ENCODE data around the gene HYAL2.
A peak's percentile ranks its signal among the peaks of the same experiment; 100 is the strongest.
"Not testable (repeated sequence)": the region's sequence is repeated elsewhere in the genome, so short reads cannot be mapped to it uniquely, and the experiment has no call there.

HYAL2 gene

GRCh38 chr3:50287262-50287661 is 35.3 kb downstream of the HYAL2 start:
- no peak for DNase-seq

- no peak for DNase-seq
These were observed 36.0 kb downstream of the HYAL2 start for GRCh38 chr3:50286322-50287227.

GRCh38 chr3:50284121-50284520 is 38.4 kb downstream of the HYAL2 start:
- DNase-seq = not testable (repeated sequence)

- DNase-seq = no peak
These were observed 43.1 kb downstream of the HYAL2 start for GRCh38 chr3:50279255-50280016.

DNA sequence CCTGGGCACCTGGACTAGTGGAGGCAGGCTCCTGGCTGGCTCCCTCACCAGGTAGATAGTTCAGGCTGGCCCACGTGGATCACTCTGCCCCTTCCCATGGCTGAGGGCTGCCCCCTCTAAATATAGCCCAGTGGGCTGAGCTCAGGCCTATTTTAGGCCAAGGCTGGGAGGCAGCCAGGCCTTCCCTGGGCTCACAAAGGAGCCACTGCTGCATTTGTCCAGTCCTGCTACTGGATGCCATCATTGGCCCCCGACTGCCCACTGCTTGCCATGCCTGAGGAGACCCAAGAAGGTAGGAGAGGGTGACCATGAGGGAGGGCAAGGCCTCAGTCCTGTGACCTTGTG is 43.7 kb downstream of the HYAL2 start, which contains the start of gene LSMEM2:
Gene LSMEM2, plus strand, starts transcription at position 208 of the 345 bp plus-strand sequence. Its CDS starts 27 bp downstream, at position 235.
- DNase-seq = no peak

- DNase-seq = no peak
These were observed 44.2 kb downstream of the HYAL2 start for GRCh38 chr3:50278123-50278879.

GRCh38 chr3:50276762-50277101 is 45.8 kb downstream of the HYAL2 start:
- no peak for DNase-seq

DNA sequence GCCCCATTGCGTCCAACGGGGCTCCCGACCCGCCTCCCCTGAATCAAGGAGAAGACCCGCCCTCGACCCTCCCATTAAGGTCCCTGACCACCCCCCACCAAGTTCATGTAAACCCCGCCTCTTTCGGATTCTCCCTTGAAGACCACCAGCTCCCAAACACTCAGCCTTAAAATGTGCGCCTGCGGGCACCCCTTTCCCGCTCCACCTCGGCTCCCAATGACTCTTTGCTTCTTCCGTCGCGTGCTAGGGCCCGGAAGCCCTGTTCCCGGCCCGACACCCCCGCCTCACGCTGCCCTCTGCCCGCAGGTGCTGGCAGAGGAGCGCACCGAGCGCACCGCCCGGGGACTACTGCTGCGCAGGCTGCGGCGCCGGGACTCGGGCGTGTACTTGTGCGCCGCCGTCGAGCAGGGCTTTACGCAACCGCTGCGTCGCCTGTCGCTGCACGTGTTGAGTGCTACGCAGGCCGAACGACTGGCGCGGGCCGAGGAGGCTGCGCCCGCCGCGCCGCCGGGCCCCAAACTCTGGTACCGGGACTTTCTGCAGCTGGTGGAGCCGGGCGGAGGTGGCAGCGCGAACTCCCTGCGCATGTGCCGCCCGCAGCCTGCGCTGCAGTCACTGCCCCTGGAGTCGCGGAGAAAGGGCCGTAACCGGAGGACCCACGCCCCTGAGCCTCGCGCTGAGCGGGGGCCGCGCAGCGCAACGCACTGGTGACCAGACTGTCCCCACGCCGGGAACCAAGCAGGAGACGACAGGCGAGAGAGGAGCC is 46.4 kb downstream of the HYAL2 start:
- peak; percentile 42 for DNase-seq

GRCh38 chr3:50275141-50275995 is 47.2 kb downstream of the HYAL2 start:
- DNase-seq = no peak

- DNase-seq = peak; percentile 80
These were observed 48.0 kb downstream of the HYAL2 start for GRCh38 chr3:50274371-50275104.

GRCh38 chr3:50273689-50274065 is 48.9 kb downstream of the HYAL2 start:
- DNase-seq = no peak

DNA sequence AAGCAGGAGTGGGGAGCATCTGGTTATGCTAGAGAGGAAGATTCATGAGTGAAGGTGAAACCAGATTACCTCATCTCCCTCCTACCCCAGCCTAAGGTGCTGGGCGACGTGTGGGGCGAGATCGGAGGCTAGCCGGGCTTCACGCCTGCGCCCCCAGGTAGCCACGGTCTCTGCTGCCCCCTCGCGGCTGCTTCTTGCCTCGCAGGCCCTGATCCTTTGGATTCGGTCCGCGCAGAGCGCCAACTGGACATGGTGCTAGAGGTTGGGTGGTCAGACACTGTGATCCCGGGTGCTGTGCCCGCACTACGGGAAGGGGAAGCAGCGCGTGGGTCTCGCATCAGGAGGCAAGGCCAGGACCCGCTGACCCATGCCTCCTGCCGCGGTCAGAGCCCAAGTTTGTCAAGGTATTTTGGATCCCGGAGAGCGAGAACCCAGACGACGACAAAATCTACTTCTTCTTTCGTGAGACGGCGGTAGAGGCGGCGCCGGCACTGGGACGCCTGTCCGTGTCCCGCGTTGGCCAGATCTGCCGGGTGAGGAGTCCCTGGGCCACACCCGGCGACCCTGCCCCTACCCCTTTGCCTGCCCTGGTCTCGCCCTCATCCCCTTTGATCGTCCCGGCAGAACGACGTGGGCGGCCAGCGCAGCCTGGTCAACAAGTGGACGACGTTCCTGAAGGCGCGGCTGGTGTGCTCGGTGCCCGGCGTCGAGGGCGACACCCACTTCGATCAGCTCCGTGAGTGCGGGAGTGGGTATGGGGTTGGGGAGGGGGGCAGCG is 49.4 kb downstream of the HYAL2 start:
- peak; percentile 92 for DNase-seq

- not testable (repeated sequence) for DNase-seq
These were observed 50.0 kb downstream of the HYAL2 start for GRCh38 chr3:50272538-50272910.

- DNase-seq = no peak
These were observed 51.1 kb downstream of the HYAL2 start for GRCh38 chr3:50271314-50271936.

- no peak for DNase-seq
These were observed 51.9 kb downstream of the HYAL2 start for GRCh38 chr3:50270422-50271224.

DNA sequence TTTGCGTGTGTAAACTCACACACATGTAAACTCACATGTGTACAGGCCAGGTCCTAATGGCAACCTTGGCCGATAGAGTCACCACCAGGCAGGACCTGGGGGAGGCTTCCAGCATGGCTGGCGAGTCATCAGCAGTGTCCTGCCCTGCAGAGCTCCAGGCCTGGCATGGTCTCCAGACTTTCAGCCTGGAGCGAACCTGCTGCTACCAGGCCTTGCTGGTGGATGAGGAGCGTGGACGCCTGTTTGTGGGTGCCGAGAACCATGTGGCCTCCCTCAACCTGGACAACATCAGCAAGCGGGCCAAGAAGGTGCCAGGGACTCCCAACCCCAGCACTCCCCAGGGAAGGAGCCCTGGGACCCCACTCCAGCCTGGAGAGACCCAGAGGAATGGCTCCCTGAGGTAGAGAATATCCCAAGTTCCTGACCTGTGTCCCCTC is 52.5 kb downstream of the HYAL2 start:
- DNase-seq = no peak

GRCh38 chr3:50269460-50269859 is 53.1 kb downstream of the HYAL2 start:
- DNase-seq = no peak

DNA sequence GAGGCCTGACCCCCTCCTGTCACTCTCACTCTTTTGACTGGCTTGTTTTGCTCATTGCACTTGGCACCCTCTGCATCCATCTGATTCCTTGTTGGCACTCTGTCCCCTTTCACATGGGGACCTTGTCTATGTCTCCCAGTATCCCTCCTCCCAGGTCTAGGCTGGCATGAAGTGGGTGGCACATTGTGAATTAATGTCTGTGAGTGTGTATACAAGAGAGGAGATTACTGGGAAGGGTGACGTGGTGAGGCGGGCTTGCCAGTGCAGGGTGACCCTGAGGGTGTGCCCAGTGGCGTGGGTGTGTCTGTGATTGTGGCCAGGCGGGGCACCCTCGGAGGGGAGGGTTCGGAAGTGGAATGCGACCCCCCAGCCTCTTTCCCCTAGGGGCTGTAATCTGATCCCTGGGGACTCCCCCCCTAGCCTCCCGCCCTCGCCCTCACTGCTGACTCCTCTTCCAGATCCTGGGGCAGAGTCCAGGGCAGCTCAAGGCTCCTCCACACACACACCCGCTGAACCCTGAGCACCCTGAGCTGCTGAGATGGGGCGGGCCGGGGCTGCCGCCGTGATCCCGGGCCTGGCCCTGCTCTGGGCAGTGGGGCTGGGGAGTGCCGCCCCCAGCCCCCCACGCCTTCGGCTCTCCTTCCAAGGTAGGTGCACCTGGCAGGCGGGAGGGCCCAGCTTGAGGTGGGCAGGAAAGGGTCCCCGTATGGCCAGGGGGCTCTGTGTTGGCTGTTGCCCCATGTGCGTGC is 53.7 kb downstream of the HYAL2 start, which contains the start of gene SEMA3B:
Gene SEMA3B, plus strand, starts transcription at position 445 of the 749 bp plus-strand sequence. Its CDS starts 94 bp downstream, at position 539.
- no peak for DNase-seq
